GM21619 (cell line): ENCODE results near the gene TMEM256.

ENCODE experiments used
- ATAC-seq: cut with Tn5 transposase; IDR thresholded peaks from one replicate; pipeline ENCODE4 v1.9.1; 2021; ENCODE audit not compliant: unreplicated experiment

TMEM256 gene

GRCh38 chr17:7431231-7431630 lies 27.3 kb upstream of the TMEM256 start:
- no peak for ATAC-seq

DNA sequence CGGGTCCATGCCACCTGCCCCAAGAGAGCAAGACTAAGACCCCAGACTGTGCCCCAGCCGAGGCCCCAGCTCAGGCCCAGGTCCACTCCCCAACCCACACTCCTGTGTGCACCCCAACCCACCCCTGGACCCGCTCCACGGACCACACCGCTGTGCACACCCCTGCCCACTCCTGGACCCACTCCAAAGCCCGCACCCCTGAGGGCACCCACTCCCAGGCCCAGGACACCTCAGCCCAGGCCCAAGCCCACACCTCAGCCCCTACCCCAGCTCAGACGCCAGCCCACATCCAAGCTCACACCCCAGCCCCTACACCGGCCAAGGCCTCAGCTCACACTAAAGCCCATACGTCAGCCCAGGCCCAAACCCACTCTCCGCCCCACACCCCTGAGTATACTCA lies 25.8 kb upstream of the TMEM256 start:
- ATAC-seq, result no peak

DNA sequence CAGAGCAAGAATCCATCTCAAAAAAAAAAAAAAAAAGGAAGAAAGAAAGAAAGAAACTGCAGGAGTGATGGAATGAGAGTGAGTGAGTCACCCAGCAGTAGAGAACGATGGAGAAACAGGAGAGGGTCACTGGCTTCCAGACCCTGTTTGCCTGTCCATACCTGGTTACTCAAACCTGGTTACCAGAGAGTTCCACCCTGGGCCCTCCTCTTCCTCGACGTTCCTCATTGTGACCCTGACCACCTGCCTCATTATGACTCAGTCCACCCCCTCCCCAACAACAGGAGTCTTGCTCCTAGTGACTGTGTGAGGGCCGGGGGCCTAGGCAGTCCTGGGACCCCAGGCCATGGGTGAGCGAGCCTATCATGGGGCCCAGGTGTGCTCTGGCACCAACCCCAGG lies 24.7 kb upstream of the TMEM256 start, which contains the start of gene SPEM3:
SPEM3 (plus strand) TSS at position 301 of the 400 bp plus-strand sequence; CDS start at position 347, 46 bp downstream.
- no peak for ATAC-seq

- no peak for ATAC-seq
Observed at GRCh38 chr17:7427549-7427948, 23.7 kb upstream of the TMEM256 start.

GRCh38 chr17:7426896-7427489 lies 23.1 kb upstream of the TMEM256 start:
- no peak for ATAC-seq

DNA sequence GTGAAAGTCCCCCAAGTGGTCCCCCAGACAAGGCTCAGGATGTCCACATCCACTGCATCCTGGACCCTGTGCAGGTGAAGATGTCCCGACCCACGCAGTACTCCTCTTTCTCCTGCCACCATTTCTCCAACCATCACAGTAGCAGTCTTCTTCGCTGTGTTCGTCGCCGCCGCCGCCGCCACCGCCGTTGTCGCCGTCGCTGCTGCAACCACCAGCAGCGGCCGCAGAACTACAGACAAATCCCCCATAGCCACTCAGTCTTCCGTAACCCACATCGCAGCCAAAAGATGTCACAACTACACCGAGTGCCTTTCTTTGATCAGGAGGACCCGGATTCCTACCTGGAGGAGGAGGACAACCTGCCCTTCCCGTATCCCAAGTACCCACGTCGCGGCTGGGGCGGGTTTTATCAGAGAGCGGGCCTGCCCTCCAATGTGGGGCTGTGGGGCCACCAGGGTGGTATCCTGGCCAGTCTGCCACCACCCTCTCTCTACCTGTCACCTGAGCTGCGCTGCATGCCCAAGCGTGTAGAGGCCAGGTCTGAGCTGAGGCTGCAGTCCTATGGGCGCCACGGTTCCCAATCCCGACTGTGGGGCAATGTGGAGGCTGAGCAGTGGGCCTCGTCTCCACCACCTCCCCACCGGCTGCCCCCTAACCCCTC lies 22.4 kb upstream of the TMEM256 start:
- ATAC-seq, result no peak

DNA sequence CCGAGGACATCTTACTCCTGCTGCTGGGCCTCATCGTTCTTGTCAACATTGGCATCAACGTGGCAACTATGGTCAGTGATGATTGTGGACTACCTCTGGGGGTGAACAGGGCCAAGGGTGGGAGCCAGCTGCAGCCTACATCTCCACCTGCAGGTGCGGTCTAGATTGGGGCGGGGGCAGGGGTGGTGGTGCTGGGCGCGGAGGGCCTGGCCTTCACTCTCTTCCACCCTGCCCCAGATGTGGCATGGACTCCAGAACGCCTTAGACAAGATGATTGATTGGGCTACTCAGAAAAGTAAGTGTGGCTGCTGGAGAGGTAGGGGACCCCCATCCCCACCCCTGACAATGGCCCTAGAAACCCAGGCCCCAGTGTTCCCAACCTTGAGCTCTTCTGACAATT lies 21.9 kb upstream of the TMEM256 start:
- no peak for ATAC-seq

DNA sequence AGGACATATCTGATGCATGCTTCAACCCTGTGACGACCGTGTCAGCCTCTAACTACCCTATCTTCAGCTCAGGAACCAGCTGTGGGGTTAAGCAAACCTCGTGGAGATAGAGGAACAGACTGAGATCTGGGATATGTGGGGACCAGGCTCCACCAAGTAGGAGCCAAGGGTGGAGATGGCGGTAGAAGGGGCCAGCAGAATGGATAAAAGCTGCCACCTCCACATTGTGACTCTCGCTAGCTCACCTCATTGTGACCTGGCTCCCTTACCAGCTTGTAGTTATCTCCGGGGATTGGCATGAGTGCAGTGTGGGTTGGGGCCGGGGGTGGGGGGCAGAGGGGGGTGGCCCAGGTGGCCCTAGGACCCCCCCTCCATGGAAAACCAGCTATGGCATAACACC lies 21.4 kb upstream of the TMEM256 start, which contains the start of gene SPEM2:
SPEM2 (plus strand) TSS at position 301 of the 400 bp plus-strand sequence; CDS start at position 374, 73 bp downstream.
- no peak for ATAC-seq

GRCh38 chr17:7423679-7424078 lies 19.8 kb upstream of the TMEM256 start:
- no peak for ATAC-seq

- no peak for ATAC-seq
Observed at GRCh38 chr17:7421186-7421585, 17.3 kb upstream of the TMEM256 start.

DNA sequence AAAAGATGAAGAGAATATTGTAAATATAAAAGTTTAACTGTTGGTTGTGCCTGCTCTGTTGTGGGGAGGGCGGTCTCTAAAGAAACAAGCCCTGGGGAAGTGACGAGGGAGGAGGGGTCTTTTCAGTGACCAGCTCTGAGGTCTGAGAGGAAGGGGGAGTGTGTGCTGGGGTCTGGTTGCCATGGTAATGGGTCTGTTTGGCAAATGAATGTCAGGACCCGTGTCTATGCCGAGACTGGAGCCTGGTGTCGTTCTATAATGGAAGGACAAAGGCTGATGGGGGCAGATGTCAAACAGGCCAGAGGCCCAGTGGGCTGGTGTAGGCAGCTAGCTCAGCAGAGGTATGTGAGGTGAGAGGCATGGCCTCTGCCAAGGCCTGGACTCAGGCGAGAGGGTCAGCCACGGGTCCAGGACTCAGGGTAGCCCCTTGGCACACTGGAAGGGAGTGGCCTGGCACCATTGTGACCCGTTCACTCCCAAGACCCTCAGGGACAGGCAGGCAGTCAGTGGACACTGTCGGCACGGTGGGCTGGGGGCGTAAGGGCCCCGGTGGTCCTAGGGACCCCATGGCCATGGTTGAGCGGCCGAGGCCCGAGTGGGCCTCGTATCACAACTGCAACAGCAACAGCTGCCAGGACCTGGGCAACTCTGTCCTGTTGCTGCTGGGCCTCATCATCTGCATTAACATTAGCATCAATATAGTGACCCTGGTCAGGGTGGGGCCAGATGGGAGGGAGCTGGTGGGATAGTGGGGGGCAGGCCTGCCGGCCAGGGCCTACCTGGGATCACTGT lies 16.1 kb upstream of the TMEM256 start, which contains the start of gene SPEM1:
SPEM1 (plus strand) TSS at position 506 of the 792 bp plus-strand sequence; CDS start at position 567, 61 bp downstream.
- no peak for ATAC-seq

GRCh38 chr17:7418472-7419152 lies 14.7 kb upstream of the TMEM256 start:
- no peak for ATAC-seq

DNA sequence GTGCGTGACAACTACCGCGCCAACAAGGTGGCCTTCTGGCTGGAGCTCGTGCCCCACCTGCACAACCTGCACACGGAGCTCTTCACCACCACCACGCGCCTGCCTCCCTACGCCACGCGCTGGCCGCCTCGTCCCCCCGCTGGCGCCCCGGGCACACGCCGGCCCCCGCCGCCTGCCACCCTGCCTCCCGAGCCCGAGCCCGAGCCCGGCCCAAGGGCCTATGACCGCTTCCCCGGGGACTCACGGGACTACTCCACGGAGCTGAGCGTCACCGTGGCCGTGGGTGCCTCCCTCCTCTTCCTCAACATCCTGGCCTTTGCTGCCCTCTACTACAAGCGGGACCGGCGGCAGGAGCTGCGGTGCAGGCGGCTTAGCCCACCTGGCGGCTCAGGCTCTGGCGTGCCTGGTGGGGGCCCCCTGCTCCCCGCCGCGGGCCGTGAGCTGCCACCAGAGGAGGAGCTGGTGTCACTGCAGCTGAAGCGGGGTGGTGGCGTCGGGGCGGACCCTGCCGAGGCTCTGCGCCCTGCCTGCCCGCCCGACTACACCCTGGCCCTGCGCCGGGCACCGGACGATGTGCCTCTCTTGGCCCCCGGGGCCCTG lies 13.3 kb upstream of the TMEM256 start:
- no peak for ATAC-seq

- ATAC-seq, result no peak
Observed at GRCh38 chr17:7416323-7416722, 12.4 kb upstream of the TMEM256 start.

DNA sequence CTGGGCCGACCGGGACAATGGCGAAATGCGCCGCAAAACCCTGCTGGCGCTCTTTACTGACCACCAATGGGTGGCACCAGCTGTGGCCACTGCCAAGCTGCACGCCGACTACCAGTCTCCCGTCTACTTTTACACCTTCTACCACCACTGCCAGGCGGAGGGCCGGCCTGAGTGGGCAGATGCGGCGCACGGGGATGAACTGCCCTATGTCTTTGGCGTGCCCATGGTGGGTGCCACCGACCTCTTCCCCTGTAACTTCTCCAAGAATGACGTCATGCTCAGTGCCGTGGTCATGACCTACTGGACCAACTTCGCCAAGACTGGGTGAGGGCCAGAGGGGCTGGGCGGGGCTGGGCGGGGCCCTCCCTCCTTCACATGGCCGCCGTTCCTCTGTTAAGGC lies 11.9 kb upstream of the TMEM256 start:
- ATAC-seq, result no peak

DNA sequence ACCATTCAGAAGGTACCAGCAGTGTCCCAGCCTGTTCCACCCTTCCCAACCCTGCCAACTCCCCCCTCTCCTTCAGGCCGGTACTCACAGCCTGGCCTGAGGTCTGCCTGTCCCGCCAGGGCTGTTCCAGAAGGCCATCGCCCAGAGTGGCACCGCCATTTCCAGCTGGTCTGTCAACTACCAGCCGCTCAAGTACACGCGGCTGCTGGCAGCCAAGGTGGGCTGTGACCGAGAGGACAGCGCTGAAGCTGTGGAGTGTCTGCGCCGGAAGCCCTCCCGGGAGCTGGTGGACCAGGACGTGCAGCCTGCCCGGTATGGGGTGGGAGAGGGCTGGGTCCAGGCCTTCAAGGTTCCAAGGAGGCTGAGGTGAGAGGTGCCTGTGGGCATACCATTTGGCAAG lies 10.9 kb upstream of the TMEM256 start:
- no peak for ATAC-seq

GRCh38 chr17:7413346-7413985 lies 9.6 kb upstream of the TMEM256 start:
- no peak for ATAC-seq

- ATAC-seq, result no peak
Observed at GRCh38 chr17:7411427-7411750, 7.5 kb upstream of the TMEM256 start.

- no peak for ATAC-seq
Observed at GRCh38 chr17:7410634-7411426, 6.9 kb upstream of the TMEM256 start.

- no peak for ATAC-seq
Observed at GRCh38 chr17:7409716-7410115, 5.8 kb upstream of the TMEM256 start.
